Bronchus fibroblast of lung (primary cell): ENCODE results near the gene TMEM44. TPM values are rescaled to one million over a fixed set of nuclear protein-coding genes. Genes with fewer than 3 reads are reported as not detected.

Source experiments
- total RNA-seq: library from RNA; depleted of rRNA; stranded (reverse); fragments of >200 nt; gene quantifications from 2 replicates; pipeline ENCODE4 v1.2.3, GENCODE V29; 2015

The TMEM44 gene, protein sequence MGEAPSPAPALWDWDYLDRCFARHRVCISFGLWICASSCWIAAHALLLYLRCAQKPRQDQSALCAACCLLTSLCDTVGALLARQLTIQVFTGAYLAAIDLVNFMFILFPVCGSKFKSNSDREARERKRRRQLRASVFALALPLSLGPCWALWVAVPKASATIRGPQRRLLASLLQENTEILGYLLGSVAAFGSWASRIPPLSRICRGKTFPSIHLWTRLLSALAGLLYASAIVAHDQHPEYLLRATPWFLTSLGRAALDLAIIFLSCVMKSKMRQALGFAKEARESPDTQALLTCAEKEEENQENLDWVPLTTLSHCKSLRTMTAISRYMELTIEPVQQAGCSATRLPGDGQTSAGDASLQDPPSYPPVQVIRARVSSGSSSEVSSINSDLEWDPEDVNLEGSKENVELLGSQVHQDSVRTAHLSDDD
- total RNA-seq: 11.1 and 11.9 TPM in 2 replicates

GRCh38 chr3:194633349-194634004 lies at the start of gene TMEM44:
Gene TMEM44 (minus strand): TSS chr3:194633419. CDS start chr3:194633215, 204 bp downstream.

DNA sequence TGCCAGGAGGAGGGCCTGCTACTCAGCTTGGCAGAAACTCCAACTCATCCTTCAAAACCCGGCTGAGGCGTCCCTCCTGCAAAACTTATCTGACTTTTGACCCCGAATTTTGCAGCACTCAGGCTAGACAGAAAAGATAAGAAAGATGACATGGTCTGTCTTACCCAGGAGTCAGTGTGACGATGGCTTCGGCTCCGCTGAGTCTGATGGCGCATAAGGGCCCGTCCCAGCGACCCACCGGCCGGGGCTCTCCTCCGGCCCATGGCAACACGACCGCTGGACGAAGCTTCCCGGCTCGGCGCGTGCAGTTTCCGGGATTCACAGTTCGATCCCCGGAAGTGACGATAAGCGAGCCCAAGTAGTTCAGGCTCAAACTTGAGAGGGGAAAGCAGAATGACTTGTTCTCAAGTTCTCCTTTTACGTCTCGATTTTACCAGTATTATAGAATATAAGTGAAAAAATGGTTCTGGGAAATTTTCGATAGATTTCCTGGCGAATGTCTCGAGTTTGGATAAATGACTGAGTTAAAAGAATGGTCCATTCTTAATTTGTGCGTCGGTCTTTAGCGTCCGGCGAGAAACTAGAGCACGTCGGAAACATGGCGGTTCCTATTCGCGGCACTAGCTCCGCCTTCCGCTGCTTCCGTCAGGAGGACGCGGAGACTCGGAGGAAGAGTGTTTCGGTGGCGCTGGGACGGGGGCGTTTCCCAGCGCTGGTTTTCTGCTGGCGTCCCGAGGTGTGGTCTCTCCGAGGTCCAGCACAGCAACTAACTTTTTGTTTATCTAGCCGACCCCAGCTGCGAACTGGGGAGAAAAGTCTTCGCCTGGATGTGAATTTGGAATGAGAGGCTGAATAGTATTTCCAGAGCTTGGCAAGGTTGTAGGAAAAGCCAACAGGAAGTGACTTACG lies 38.9 kb upstream of the TMEM44 start, which contains the start of gene LSG1:
Gene LSG1, minus strand, starts transcription at position 292 of the 909 bp plus-strand sequence. Its CDS starts 29 bp downstream, at position 263.

Other genes with a start within 250 kb of the TMEM44 start
- under 0.01 TPM in 1 of 2 replicates, not detected in the other for gene GP5, start 234.2 kb downstream of the TMEM44 start, total RNA-seq
- gene ATP13A3, start 146.4 kb downstream of the TMEM44 start, total RNA-seq: 51.6 and 56.8 TPM in 2 replicates
- 17.7 and 19.3 TPM in 2 replicates for gene LSG1, start 38.8 kb upstream of the TMEM44 start, total RNA-seq
- gene FAM43A, start 52.5 kb upstream of the TMEM44 start, total RNA-seq: 1.8 and 2.4 TPM in 2 replicates